ENCODE measurements around the gene MBOAT7. TPM values are rescaled to one million over a fixed set of nuclear protein-coding genes. Genes with fewer than 3 reads are reported as not detected.
"Not testable (repeated sequence)": the region's sequence is repeated elsewhere in the genome, so short reads cannot be mapped to it uniquely, and the experiment has no call there.

MBOAT7 gene
- polyA plus RNA-seq, 2 of the 4 experiments (the other 2 are of a cell fraction): 42.1 to 142 TPM

GRCh38 chr19:54207676-54207982 lies 18.2 kb upstream of the MBOAT7 start:
- ChIA-PET POLR2A (interaction anchor here (2.7 to 5.0 kb wide), 2 partner anchors 17 to 70 kb away, joined by 14 to 55 read pairs; partner anchors contain the start of genes CNOT3, MBOAT7 and TSEN34), CTCF (interaction anchor here (0.6 to 2.2 kb wide), 4 partner anchors 15 to 39 kb away, joined by 3 to 8 read pairs (median 6); no protein-coding TSS in a partner anchor)
- TF ChIP-seq BCL3 (IDR thresholded peaks at IDR 0.05) (no peak), FOSB (CRISPR knock-in tag; IDR thresholded peaks at IDR 0.05) (no peak), CEBPB (IDR thresholded peaks at IDR 0.05) (no peak), MAZ (IDR thresholded peaks at IDR 0.05; ENCODE audit: borderline replicate concordance, low read depth, low read length) (no peak), CBX2 (IDR thresholded peaks at IDR 0.05; ENCODE audit: borderline replicate concordance, low read depth) (no peak), KDM5A (IDR thresholded peaks at IDR 0.05) (no peak), RFX5 (IDR thresholded peaks at IDR 0.05) (no peak), JUN (IDR thresholded peaks at IDR 0.05) (no peak; a peak in 1 of 5 replicates), HEYL (CRISPR knock-in tag; IDR thresholded peaks at IDR 0.05) (no peak), GATA3 (IDR thresholded peaks at IDR 0.05; ENCODE audit: borderline replicate concordance) (no peak), JUNB (IDR thresholded peaks at IDR 0.05) (no peak), TP53 (CRISPR knock-in tag; IDR thresholded peaks at IDR 0.05) (no peak), PHF8 (IDR thresholded peaks at IDR 0.05; ENCODE audit: borderline replicate concordance, low read depth) (no peak), ZSCAN20 (CRISPR knock-in tag; IDR thresholded peaks at IDR 0.05) (no peak), CHD2 (IDR thresholded peaks at IDR 0.05; ENCODE audit: low read length, partially characterized antibody) (no peak)
- H3K4me3 ChIP-seq: peak overlapping the region; percentile 7; the same call in 1 of the 3 replicates
- H3K27ac ChIP-seq: peak overlapping the region in 1 of 2 experiments; percentile 68; a peak in 1 of 6 replicates
- H3K4me2 ChIP-seq: peak overlapping the region; percentile 93
- no peaks in the 10 kb centered on the region for H3K9me3 ChIP-seq
- WGBS (ENCODE audit: missing lambda C conversion rate): 91% methylated on average over 5 of the region's 5 CpGs
- H3K4me1 ChIP-seq: peaks cover 87% of the 10 kb centered on the region
- ATAC-seq: no peak
- no peak for FAIRE-seq
- no peak for DNase-seq (ENCODE audit: low read depth in 1 of 2, low spot score in 1 of 2)

DNA sequence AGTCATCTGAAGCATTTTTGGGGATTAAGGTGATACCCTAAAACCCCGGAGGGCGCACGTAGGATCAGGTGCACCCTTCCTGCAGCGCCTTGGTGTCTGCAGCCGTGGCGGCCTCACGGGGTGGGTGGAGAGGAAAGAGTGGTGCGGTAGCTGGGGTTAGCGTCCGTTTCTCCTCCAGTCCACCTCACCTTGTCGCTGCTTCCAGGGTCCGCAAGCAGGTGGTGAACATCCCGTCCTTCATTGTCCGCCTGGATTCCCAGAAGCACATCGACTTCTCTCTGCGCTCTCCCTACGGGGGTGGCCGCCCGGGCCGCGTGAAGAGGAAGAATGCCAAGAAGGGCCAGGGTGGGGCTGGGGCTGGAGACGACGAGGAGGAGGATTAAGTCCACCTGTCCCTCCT lies 17.8 kb upstream of the MBOAT7 start:
- H3K27ac ChIP-seq; ATAC-seq; FAIRE-seq; H3K9me3 ChIP-seq; H3K4me3 ChIP-seq; DNase-seq (ENCODE audit: low read depth in 1 of 2, low spot score in 1 of 2): not testable (repeated sequence)
- ChIA-PET POLR2A (interaction anchor here (5.0 kb wide), 1 partner anchor 17 kb away, joined by 55 read pairs; the partner anchor contains the start of genes MBOAT7 and TSEN34), CTCF (interaction anchor here (0.9 to 2.6 kb wide), 3 partner anchors 12 to 39 kb away, joined by 4 to 9 read pairs (median 8); no protein-coding TSS in a partner anchor)
- 90% methylated on average over 23 of the region's 23 CpGs for WGBS (ENCODE audit: missing lambda C conversion rate)
- Histone ChIP-seq H3K4me1 (peaks cover 92% of the 10 kb centered on the region), H3K4me2 (peak overlapping the region; percentile 93)

DNA sequence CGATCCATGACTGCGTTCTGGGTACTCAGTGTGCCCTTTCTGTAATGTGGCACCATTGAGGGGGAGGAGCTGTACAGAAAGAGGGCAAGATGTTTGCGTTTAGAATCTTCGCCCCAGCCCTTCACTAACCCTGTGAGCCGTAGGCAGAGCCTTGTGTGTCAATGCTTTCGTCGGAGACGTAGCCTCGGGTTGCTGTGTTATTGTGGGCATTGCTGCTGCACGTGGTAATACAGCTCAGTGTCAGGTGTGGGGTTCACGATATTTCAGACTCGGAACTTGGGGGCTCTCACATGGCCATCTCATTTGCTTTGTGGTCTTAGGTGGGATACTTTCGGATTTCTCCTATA lies 17.4 kb upstream of the MBOAT7 start:
- Histone ChIP-seq H3K9me3 (no peaks in the 10 kb centered on the region), H3K4me1 (peaks cover 95% of the 10 kb centered on the region), H3K27ac (no peak overlapping the region), H3K4me3 (no peak overlapping the region), H3K4me2 (peak overlapping the region; percentile 93; the same call in 2 of the 3 replicates)
- ATAC-seq (no peak), FAIRE-seq (no peak), DNase-seq (ENCODE audit: low read depth in 1 of 2, low spot score in 1 of 2) (no peak)
- CTCF ChIA-PET: interaction anchor here (0.9 to 2.6 kb wide), 3 partner anchors 11 to 38 kb away, joined by 4 to 9 read pairs (median 8); no protein-coding TSS in a partner anchor
- POLR2A ChIA-PET: interaction anchor here (5.0 kb wide), 1 partner anchor 16 kb away, joined by 55 read pairs; the partner anchor contains the start of genes MBOAT7 and TSEN34
- TF ChIP-seq FOSL2 (IDR thresholded peaks at IDR 0.05) (no peak), FOSL2 (CRISPR knock-in tag; IDR thresholded peaks at IDR 0.05) (no peak)
- TF ChIP-seq, protein P1, sequence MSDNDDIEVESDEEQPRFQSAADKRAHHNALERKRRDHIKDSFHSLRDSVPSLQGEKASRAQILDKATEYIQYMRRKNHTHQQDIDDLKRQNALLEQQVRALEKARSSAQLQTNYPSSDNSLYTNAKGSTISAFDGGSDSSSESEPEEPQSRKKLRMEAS (IDR thresholded peaks at IDR 0.05): 0 out of 2 replicates have a peak, but pooled peaks have one; percentile 26
- WGBS (ENCODE audit: missing lambda C conversion rate): 78% methylated on average over 13 of the region's 13 CpGs

GRCh38 chr19:54206030-54206830 lies 16.9 kb upstream of the MBOAT7 start:
- DNase-seq (ENCODE audit: low read depth in 1 of 2, low spot score in 1 of 2) (no peak), FAIRE-seq (no peak), ATAC-seq (no peak)
- POLR2A ChIA-PET: interaction anchor here (5.0 kb wide), 1 partner anchor 16 kb away, joined by 55 read pairs; the partner anchor contains the start of genes MBOAT7 and TSEN34
- TF ChIP-seq JUN (IDR thresholded peaks at IDR 0.05): peak in 1 of 2 experiments; percentile 28; a peak in 2 of 5 replicates
- TF ChIP-seq, protein P2, sequence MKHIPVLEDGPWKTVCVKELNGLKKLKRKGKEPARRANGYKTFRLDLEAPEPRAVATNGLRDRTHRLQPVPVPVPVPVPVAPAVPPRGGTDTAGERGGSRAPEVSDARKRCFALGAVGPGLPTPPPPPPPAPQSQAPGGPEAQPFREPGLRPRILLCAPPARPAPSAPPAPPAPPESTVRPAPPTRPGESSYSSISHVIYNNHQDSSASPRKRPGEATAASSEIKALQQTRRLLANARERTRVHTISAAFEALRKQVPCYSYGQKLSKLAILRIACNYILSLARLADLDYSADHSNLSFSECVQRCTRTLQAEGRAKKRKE (CRISPR knock-in tag; IDR thresholded peaks at IDR 0.05; ENCODE audit: low read depth): no peak
- Histone ChIP-seq H3K27ac (no peak overlapping the region), H3K4me2 (peak overlapping the region; percentile 93), H3K4me3 (no peak overlapping the region), H3K9me3 (no peaks in the 10 kb centered on the region), H3K4me1 (peaks cover 93% of the 10 kb centered on the region)
- CTCF ChIA-PET: interaction anchor here (0.9 to 2.6 kb wide), 3 partner anchors 11 to 38 kb away, joined by 4 to 9 read pairs (median 8); no protein-coding TSS in a partner anchor
- whole genome bisulfite sequencing (ENCODE audit: missing lambda C conversion rate): 91% methylated on average over 27 of the region's 27 CpGs

Measured in A549 (cell line).